ENCODE data around the gene CARMIL1. TPM values are rescaled to one million over a fixed set of nuclear protein-coding genes. Genes with fewer than 3 reads are reported as not detected.

The CARMIL1 gene
- total and polyA plus RNA-seq, 2 of the 8 experiments (the other 6 are each of a cell fraction or from before 2014, with no cell fraction given) = 20.3 to 40.4 TPM

DNA sequence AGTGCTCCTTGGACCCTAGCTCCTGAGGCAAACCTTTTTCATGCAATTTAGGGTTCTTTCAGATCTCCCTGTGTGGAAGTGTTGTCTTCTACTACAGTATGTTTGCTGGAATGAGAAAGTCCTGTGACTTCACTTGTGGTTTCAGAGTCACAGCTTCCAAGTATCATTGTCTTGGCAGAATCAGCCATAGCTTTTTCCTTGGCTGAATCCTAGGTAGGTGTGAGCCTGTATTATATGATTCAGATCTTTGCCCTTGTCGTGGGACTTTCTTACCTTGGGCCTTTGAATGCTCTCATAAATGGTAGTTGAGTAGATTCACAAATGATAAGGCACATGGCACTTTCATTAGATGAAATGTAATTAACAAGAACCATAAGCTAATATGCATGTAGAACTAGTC, 16.5 kb downstream of the CARMIL1 start:
- H2BK12ac ChIP-seq (ENCODE audit: low read depth, low read length) = no peak overlapping the region
- ChIA-PET POLR2A (ENCODE audit: partially characterized antibody) (interaction anchor here (1.0 kb wide), 1 partner anchor 8 kb away, joined by 3 read pairs; no protein-coding TSS in a partner anchor), CTCF (ENCODE audit: partially characterized antibody) (interaction anchor here (1.4 kb wide), 1 partner anchor 30 kb away, joined by 5 read pairs; no protein-coding TSS in a partner anchor)
- H2AK5ac ChIP-seq (ENCODE audit: low read depth, low read length) = no peak overlapping the region
- WGBS, 2 experiments (ENCODE audit: extremely low coverage in 1 of 2, insufficient coverage in 1 of 2, insufficient read length in 1 of 2, insufficient replicate concordance in 2 of 2, low coverage in 1 of 2, low lambda C conversion rate in 2 of 2, missing lambda C conversion rate in 1 of 2) = 89% methylated on average over 1 of the region's 1 CpG; no CpG with 5 or more reads in 1 of the 2 experiments
- H3K23me2 ChIP-seq (ENCODE audit: low read depth, low read length) = no peaks in the 10 kb centered on the region; the same call in 1 of the 2 replicates
- no peak overlapping the region for H4K91ac ChIP-seq (replicated peaks; ENCODE audit: insufficient read length, low read length)
- H3K4me3 ChIP-seq (ENCODE audit: extremely low read depth in 1 of 4, insufficient read depth in 2 of 4, low read depth in 3 of 4, low read length in 4 of 4) = no peak overlapping the region
- H3K23ac ChIP-seq (ENCODE audit: insufficient read length) = no peak overlapping the region
- H3K56ac ChIP-seq (replicated peaks; ENCODE audit: insufficient read length, low read depth, low read length) = no peak overlapping the region
- no peaks in the 10 kb centered on the region; the same call in none of the 2 replicates for H3K79me1 ChIP-seq (ENCODE audit: low read depth, low read length)
- H2BK5ac ChIP-seq (ENCODE audit: low read depth, low read length) = no peak overlapping the region
- no peaks in the 10 kb centered on the region for H3K36me3 ChIP-seq (ENCODE audit: control insufficient read depth in 2 of 4, insufficient read depth in 4 of 4, low read length in 3 of 4)
- no peak overlapping the region for H2AFZ ChIP-seq (ENCODE audit: low read length)
- no peak overlapping the region for H4K8ac ChIP-seq (ENCODE audit: extremely low read depth, insufficient read depth, low read length)
- peaks cover 2 to 8% of the 10 kb centered on the region in 2 experiments for H4K20me1 ChIP-seq (replicated peaks in 1 of 2; ENCODE audit: control insufficient read depth in 1 of 2, insufficient read depth in 2 of 2, low read length in 2 of 2)
- no peaks in the 10 kb centered on the region for H3K27me3 ChIP-seq (replicated peaks in 1 of 4; ENCODE audit: control insufficient read depth in 3 of 4, extremely low read depth in 1 of 4, insufficient read depth in 3 of 4, low read length in 3 of 4)
- no peak overlapping the region for H3K4me2 ChIP-seq (ENCODE audit: insufficient read depth in 1 of 2, low read depth in 2 of 2, low read length in 2 of 2)
- no peak overlapping the region for H3K4ac ChIP-seq (replicated peaks; ENCODE audit: insufficient read length, low read depth, low read length)
- peaks cover 10 to 95% of the 10 kb centered on the region in 2 experiments for H3K79me2 ChIP-seq (ENCODE audit: control insufficient read depth in 1 of 2, insufficient read depth in 2 of 2, low read length in 2 of 2)
- no peak overlapping the region for H2BK15ac ChIP-seq (ENCODE audit: low read length)
- no peak overlapping the region for H2BK20ac ChIP-seq (ENCODE audit: low read length)
- no peak for FAIRE-seq
- no peak overlapping the region for H3K18ac ChIP-seq (ENCODE audit: extremely low read depth, low read length)
- H3K4me1 ChIP-seq (replicated peaks in 1 of 4; ENCODE audit: control insufficient read depth in 3 of 4, insufficient read depth in 4 of 4, low read length in 3 of 4) = peaks cover 0 to 3% (median 0%) of the 10 kb centered on the region in 4 experiments; a peak in 1 of 7 replicates
- no peaks in the 10 kb centered on the region for H3K9me3 ChIP-seq (ENCODE audit: insufficient read depth in 2 of 2, low read depth in 1 of 2, low read length in 1 of 2)
- no peak for DNase-seq (ENCODE audit: low read depth in 1 of 2, low spot score in 2 of 2)
- H2BK120ac ChIP-seq (replicated peaks; ENCODE audit: low read depth, low read length) = no peak overlapping the region
- no peak overlapping the region for H4K5ac ChIP-seq (ENCODE audit: insufficient read length, low read depth, low read length)
- no peak overlapping the region for H3K9ac ChIP-seq (replicated peaks in 1 of 4; ENCODE audit: extremely low read depth in 1 of 4, low read depth in 3 of 4, low read length in 3 of 4)
- no peak overlapping the region for H3K14ac ChIP-seq (ENCODE audit: insufficient read length)
- no peak overlapping the region for H3K27ac ChIP-seq (ENCODE audit: low read depth, low read length)
- TF ChIP-seq TAF7 (optimal IDR thresholded peaks at IDR 0.05; ENCODE audit: borderline replicate concordance, low read depth, low read length) (no peak), SP2 (IDR thresholded peaks at IDR 0.05; ENCODE audit: low read length) (no peak), GTF2F1 (IDR thresholded peaks at IDR 0.05; ENCODE audit: borderline replicate concordance, low read depth, low read length) (no peak), RNF2 (IDR thresholded peaks at IDR 0.05; ENCODE audit: borderline replicate concordance, low read depth, low read length, missing control alignments, poor library complexity, severe bottlenecking) (no peak), MAFK (IDR thresholded peaks at IDR 0.05; ENCODE audit: low read depth, low read length) (no peak), EZH2 (IDR thresholded peaks at IDR 0.05; ENCODE audit: low read depth, low read length, severe bottlenecking) (no peak), RXRA (IDR thresholded peaks at IDR 0.05; ENCODE audit: insufficient read depth, low read depth, low read length) (no peak), SRF (IDR thresholded peaks at IDR 0.05; ENCODE audit: low read depth, low read length) (no peak), TBP (IDR thresholded peaks at IDR 0.05; ENCODE audit: low read depth, low read length) (no peak), RAD21 (IDR thresholded peaks at IDR 0.05 in 1 of 2, conservative IDR thresholded peaks at IDR 0.05 in 1 of 2; ENCODE audit: low read depth in 2 of 2, low read length in 2 of 2) (no peak)
- TF ChIP-seq, protein P1, sequence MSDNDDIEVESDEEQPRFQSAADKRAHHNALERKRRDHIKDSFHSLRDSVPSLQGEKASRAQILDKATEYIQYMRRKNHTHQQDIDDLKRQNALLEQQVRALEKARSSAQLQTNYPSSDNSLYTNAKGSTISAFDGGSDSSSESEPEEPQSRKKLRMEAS (IDR thresholded peaks at IDR 0.05) = no peak

Data from H1 (cell line).